Stimulated activated CD4-positive, alpha-beta T cell treated with anti-CD3 and anti-CD28 coated beads, TNF-alpha, amount 100 ng/mL, for 24 hours (primary cell): Measurements from ENCODE around the gene TSPAN5.

Source experiments
- DNase-seq, 3 experiments: peaks; one replicate each; pipeline ENCODE4 v3.0.0-alpha.2; 2020; ENCODE audit warnings: low read depth in 3 of 3

TSPAN5 gene

DNA sequence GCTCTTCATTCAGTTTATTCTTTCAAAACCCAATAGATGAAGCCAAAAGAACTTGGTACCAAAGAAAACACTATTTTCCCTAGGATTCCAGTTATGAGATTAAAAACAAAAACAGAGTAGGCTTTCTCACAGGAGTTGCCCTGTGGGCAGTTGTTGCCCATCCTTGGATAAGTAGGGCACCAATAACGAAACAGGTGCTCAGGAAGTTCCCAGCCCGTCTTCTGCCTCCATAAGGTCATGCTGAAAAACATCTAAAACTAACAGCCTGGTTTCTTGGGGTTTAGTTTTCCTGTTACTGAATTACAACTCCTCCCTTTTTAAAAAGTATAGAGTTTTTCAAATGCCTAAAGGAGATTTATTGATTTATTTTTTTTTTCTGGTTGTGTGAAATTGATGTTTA is 14.7 kb downstream of the TSPAN5 start:
- no peak for DNase-seq

DNA sequence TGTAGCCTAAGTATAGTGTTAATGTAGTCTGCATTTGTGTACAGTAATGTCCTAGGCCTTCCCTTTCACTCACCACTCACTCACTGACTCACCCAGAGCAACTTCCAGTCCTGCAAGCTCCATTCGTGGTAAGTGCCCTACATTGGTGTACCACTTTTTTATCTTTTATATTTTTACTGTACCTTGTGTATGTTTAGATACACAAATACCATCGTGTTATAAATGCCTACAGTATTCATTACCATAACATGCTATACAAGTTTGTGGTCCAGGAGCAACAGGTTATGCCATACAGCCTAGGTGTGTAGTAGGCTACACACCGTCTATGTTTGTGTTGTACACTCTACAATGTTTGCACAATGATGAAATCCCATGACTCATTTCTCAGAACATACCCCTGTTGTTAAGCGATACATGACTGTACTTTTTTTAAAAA is 15.4 kb downstream of the TSPAN5 start:
- no peak for DNase-seq

DNA sequence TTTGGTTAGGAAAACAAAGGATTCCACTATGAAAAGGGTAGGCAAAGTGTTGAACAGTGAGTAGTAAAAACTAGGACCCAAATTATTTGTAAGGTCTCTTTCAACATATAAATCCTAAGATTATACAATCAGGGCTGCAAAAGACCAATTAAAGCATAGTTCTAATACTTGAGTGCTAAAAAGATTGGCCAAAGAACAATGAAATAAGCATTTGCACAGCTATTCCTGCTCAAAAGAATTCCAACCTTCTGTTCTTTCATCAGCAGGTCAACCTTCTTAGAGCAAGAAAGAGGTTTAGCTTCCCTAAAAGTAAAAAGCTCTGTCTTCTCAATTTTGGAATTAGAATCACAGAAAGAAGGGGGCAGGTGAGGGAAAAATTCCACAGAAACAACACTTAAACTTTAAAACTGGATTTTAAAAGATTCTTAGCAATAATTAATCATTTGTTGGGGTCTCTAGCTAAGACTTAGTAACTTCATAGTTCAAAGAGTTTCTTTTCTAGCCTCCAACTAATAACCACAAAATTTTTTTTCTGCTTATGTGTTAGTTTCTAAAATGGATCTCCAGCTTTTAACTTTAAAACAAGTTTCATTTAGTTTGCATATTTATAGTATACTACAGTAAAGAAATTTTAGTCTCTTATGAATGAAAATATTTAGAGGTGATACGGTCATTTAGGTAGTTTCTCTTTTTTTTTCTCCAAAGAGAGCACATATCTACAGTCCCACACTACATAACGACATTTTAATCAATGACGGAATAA is 16.3 kb downstream of the TSPAN5 start:
- no peak for DNase-seq

DNA sequence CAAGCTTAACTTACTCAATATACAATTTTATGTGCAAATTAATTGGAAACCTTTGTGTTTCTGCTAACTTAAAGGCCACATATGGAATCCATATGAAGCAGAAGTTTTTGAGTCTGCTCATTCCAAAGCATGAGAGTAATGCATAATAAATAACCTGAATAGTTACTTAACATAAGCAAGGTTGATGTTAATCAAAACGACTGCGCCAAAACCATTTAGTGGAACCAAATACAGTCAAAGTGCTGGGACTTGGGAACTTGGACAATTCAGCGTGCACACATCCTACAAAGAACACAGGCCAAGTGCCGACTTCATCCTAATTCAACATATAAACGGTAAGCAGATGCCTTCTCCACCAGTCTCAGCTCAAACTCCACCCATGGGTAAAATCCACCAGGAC is 17.0 kb downstream of the TSPAN5 start:
- no peak for DNase-seq

DNA sequence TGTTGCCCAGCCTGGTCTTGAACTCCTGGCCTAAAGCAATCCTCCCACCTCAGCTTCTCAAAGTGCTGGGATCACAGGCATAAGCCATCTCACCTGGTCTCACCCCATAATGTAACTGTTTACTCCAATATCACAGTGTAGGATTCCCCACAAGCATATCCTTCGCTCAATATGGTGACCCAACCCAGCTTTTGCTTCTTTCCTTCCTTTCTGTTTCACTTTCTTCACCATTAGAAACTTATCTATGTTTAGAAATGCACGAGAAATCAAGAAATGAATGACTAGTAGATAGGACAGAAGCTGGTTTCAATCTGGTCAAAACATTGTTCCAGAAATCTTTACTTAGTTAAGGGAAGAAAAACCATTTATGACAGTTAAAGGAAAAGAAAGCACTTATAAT is 18.9 kb downstream of the TSPAN5 start:
- DNase-seq: no peak

DNA sequence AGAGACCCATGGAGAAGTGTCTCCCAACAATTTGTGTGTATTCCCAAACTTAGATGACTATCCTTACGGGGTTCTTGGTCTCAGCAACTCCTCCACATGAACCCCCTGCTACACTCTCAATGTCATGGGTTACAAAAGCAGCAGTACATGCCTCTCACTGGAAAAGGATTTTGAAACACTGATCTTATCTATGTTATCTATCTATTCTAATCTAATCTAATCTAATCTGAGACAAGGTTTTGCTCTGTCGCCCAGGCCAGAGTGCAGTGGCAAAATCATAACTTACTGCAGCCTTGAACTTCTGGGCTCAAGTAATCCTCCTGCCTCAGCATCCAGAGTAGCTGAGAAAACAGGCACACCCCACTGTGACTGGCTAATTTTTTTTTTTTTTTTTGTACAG is 19.3 kb downstream of the TSPAN5 start:
- DNase-seq: no peak

DNA sequence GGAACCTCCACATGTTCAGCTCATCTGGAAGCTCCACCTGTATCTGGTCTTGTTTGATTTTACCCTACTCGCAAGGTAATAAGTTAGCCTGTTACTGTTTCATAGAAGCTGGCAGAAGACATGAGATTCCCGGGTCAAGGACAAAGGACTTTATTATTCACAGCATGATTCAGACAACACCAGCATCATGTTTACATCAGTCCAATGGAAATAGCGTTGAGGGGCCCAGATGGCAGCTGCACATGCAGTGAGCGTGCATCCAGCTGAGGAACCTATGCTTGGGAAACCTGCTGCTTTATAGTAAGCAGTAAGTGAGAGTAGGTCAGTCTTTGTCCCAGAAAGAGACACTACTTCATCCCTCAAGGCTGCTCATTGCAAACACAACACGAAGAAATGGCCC is 19.8 kb downstream of the TSPAN5 start:
- DNase-seq: no peak

DNA sequence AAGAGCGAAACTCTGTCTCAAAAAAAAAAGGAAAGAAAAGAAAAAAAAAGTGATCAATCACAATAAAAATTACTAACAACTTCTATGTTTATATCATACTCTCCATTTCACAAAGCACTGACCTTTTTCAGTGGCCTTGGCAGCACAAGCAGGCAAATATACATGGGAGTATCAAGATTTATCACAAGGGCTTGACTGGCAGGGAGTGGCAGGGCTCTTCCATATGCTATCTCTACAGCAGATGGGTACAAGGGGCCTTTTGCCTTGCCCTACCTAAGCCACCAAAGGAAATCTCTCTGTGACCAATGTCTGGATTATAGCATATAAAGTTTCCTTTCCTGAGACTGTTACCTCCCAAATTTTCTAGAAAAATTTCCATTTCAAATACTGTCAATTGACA is 24.4 kb downstream of the TSPAN5 start:
- DNase-seq: no peak

DNA sequence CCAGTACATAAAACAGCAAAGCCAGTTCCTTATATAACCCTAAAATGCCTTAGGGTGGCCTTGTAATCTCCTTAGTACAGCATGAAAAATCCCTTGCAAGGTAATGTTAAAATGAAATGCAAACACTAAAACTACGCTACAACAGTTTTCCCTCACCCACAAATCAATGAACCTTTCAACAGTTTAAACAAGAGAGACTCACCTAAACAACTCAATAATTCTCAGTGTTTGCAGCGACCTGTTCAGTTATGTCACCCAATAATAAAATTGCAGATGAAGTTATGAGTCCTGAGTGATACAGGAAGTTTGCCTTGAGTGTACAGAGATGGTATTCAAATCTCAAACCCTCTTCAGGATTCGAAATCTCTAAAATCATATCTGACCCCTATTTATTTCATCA is 25.3 kb downstream of the TSPAN5 start:
- no peak for DNase-seq

DNA sequence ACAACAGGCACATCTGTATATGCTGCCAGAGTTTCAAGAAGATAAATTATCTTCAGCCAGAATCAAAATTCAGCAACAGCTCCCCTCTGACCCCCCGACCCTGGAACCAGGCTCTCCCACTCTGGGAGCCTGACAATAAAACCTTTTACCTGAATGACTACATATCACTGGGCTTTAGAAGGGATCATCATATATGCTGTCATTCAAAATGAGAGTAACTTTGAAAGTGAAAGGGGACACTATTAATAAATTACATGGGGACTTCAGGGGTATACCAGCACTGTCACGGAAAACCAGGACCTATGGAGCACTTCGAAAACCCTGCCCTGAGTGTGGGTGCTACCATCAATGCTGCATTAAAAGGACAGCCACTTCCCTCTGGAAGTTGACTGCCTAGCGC is 26.2 kb downstream of the TSPAN5 start:
- no peak for DNase-seq

DNA sequence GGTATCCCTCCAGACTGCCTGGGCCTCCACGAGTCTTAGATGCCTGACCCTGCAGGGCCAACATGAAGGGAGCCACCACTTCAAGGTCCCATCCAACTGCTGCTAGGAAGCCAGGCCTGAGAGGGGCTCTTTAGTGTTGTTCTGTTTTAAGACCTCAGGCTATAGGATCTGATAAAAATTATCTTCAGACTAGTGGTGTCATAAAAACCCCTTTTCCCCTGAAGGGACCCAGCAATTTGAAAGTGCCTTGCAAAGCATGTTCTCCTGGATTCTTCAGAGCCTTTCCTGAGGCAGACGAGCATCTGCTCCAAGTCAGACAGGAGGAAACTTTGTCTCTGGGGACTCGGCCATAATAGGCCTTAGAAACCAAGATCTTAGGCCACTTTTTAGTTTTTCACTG is 26.9 kb downstream of the TSPAN5 start:
- no peak for DNase-seq

DNA sequence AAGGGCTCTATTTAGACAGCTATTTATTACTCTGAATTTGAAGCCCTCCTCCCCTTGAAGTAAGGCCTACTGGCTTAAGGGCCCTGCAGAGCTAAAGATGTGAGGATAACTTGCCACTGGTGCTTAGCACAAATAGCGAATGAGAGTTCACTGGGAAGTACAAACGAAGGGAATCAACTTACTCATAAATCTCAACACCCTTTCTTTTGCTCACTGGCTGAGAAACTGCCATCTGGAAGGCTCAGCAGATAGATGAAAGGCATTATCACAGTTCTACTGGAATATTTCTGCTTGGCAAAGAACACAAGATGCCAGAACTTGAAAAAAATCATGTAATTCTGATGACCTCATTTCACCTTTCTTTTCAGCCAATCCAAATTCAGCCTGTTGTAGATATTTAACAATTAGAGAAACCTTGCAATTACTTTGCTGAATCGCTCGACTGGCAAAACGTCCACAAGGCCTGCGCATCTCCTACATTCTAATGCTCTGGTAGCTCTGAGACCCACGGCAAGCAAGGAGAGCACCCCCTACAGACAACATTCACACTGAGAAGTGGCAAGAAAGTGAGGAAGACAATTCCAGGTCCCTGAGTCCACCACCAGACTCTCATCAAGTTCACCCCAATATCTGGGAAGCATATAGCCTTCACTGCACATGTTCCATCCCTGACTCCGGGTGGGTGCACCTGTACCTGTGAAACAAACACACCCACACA is 27.5 kb downstream of the TSPAN5 start:
- DNase-seq: no peak

DNA sequence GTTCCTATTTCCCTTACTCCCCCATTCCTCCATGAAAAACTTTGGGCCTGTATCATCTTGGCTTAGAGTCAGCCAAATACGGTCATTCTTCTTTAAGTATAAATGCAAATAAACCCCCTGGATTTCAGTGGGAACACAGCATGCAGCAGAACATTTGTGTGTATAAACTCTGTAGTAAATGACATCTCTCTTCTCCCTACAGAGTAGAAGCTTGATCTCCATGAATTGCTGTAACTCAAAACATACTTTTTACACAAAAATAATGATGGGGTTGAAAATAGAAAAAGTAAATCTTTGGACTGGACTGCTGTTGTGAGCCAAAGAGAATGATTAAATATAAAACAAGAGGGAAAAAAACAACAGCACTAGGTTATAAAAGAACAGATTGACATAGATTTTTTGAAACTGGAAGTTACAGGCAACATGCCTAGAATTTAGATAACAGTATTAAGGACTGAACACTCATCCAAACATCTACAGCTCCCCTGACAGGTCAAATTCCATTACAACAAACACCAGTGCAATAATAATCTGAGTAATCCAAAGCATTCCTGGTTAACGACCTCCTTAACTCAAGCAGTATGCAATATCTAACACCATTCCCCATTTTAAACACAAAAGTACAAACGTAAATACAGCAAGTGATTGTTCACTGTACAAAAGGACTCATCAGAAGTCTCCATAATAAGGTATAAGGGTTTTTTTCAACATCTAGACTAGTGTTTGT is 30.7 kb downstream of the TSPAN5 start:
- DNase-seq: no peak

DNA sequence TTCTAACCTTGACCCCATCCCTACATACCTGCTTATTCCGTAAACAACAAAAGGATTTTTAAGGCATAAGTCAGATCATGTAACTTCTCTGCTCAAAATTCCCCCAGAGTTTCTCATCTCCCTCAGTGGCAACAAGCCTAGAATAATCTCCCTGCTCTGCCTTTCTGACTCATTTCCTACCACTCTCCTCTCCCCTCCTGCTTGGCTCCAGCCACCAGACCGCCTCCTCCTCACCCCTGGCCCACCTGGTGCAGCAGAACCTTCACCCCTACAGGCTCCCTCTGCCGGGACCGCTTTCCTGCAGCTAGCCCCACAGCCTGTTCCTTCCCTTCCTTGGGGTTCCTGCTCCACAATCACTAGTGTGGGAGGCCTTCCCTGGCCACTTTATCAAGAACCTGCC is 32.1 kb downstream of the TSPAN5 start:
- DNase-seq: no peak

DNA sequence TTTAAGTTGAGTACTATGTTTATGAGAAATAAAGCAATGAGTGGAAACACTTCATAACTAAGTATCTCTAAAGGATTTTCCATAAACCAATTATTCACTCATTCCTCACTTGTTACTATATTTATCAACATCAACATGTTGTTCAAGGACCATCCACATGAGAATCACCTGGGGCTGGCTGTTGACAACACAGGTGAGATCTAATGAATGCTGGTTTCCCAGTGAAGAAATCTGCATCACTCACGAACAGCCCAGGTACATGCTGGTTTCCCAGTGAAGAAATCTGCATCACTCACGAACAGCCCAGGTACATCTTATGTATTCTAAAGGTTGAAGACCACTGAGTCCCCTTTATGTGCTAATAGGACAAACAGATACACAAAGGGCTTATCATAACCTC is 32.5 kb downstream of the TSPAN5 start:
- no peak for DNase-seq

DNA sequence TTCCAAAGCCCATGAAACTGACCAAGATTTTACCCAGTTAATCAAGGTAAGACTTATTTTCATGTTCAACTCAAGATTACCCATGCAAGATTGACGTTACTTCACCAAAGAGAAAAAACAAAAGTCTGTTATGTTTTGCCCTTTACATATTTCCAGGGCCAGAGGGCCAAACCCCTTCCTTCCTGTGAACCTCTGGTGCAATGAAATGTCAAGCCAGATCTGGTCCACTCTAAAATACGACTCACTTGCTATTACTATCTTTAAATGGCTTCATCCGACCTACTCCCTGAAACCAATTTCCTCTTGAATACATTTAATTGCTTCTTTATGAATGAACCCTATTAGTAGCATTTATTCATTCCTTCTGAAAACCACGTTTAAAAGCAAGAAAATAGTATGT is 33.0 kb downstream of the TSPAN5 start:
- DNase-seq: no peak

DNA sequence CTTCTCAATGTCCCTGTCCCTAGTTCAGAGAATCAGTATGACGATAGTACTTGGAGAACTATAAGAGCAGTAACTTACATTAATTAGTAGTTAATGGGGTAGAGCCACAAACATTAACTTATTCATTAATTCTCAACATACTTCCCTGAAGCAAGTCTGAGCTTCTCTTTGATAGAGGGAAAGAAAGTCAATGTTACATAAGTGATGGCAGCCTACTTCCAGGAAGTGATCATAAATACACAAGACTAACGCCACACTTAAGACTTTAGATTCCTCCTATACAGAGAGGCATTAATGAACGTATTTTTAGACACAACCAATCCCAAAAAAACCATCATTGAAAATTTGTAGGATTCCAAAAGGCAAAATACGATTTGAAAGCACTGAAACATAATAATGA is 33.8 kb downstream of the TSPAN5 start:
- no peak for DNase-seq

DNA sequence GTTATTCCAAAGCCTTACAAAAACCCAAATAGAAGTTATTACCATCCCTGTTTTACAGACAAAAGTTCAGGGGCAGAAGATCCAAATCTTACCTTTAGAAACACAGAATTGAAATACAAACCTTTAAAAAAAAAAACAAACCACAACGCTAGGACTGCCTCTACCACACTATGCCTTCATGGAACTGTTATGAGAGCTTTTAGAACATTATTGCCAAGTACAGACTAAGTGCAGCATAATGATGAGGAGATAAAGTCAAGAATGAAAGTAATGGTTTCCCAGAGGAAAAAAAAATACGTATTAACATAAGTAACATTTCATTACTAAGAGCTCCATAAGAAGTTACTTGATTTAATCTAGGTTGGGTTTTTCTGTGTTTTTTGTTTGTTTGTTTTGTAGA is 34.3 kb downstream of the TSPAN5 start:
- DNase-seq: no peak

DNA sequence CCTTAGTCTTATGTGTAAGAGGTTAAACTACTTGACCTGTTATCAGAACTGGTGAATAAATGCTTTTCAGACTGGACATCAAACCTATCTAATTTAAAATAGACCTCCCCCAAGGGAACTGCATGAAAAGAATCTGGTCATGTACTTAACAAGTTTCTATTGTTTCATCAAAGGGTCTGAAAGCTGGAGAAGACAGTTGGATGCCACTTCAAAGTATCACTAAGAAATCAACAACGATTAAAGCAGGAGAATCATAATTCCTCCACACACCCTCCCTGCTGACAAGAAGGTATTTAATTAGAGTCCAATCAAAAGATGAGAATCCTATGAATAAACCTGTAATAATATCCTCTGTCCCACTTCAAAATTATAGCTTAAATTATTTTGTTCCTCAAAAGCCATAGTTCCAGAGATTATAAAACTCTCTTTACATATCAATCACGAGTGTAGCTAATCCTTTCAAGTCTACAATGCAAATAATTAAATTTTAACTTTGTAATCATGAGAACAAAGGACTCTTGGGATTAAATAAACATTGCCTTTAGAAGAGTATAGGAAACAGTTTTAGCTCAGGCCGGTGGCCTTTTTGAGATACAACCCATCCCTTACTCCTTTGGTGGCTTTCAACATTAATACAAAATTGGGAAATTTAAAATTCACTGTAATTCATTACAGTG is 35.1 kb downstream of the TSPAN5 start:
- no peak for DNase-seq

DNA sequence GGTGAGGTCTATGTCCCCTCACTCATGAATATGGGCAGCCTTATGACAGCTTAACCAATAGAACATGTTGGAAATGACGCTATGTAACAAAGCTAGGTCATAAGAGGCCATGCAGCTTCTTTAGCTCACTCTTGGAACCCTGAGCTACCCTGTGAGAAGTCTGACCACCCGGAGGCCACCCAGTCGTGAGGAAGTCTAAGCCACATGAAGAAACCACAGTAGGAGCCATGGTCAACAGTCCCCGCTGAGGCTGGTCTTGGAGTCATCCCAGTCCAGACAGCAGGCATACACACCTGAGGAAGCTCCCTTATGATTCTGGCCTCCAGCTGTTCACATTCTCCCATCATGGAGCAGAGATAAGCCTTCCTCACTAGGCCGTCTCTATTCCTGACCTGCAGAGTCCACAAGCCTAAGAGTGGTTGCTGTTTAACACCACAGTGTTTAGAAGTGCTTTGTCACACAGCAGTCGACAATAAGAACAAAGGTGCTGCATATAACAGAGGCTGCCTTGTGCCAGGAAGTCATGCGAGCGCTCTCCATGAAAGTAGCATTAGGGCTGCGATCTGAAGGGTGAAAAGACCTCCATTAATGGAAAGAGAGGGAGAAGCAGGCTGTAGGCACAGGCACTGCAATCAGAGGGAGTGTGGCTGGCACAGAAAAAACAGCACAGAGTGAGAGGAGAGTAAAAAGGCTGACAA is 38.2 kb downstream of the TSPAN5 start:
- DNase-seq: no peak

DNA sequence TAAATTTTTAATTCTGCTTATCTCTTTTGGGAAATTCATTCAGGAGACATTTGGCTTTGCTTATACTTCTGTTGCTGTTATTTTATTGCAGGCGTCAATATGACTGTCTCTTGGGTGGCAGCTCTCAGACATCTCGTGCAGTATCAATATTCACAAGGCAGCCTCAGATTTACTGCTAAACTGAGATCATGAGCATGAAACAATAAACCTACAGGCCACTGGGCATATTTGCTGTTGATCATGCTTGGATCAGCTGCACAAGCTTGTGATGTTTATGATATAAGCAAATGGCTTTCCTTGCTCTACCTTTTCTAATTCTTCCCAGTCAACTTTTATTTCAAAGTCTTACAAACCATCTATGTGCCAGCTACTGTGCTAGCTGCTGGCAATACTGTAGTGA is 39.2 kb downstream of the TSPAN5 start:
- DNase-seq: no peak

DNA sequence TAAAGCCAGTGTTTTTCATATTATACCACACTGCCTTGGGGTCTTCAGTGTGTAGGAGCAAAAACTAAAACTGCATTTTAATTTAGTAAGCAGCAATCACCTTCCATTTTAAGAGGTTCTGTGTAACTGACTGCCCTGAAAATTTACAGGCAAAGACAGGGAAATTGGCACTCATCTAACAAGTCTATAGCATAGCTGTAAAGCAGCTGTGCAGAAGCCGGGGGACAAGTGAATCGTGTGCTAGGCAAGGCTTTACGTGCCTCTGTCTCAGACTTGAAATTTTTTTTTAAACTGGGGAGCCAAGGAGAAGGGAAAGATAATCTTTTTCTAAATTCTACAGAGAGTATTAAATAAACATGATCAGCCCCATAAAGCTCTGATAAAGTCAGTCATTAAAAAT is 39.7 kb downstream of the TSPAN5 start:
- DNase-seq: no peak
